Measurements from ENCODE around the gene SPC24.
A peak's percentile ranks its signal among the peaks of the same experiment; 100 is the strongest.
"Not testable (repeated sequence)": the region's sequence is repeated elsewhere in the genome, so short reads cannot be mapped to it uniquely, and the experiment has no call there.

Gene SPC24

GRCh38 chr19:11164879-11165406, 9.4 kb upstream of the SPC24 start:
- Mint-ChIP-seq H3K4me3 (no peak overlapping the region), H3K4me1 (no peaks in the 10 kb centered on the region), H3K36me3 (no peaks in the 10 kb centered on the region), H3K27ac (no peak overlapping the region), H3K9me3 (no peaks in the 10 kb centered on the region), H3K27me3 (peaks cover 31% of the 10 kb centered on the region)
- CTCF ChIA-PET, result no interaction called here
- no peak for DNase-seq

- Mint-ChIP-seq H3K9me3 (no peaks in the 10 kb centered on the region), H3K36me3 (no peaks in the 10 kb centered on the region), H3K4me1 (no peaks in the 10 kb centered on the region), H3K4me3 (no peak overlapping the region), H3K27ac (no peak overlapping the region), H3K27me3 (peaks cover 36% of the 10 kb centered on the region)
- DNase-seq, result no peak
- CTCF ChIA-PET, result no interaction called here
Measured at GRCh38 chr19:11164296-11164695, 8.7 kb upstream of the SPC24 start.

GRCh38 chr19:11160440-11160768, 4.8 kb upstream of the SPC24 start:
- H3K4me1 Mint-ChIP-seq, result peaks cover 16% of the 10 kb centered on the region
- peaks cover 35% of the 10 kb centered on the region for H3K27me3 Mint-ChIP-seq
- H3K36me3 Mint-ChIP-seq, H3K9me3 Mint-ChIP-seq, H3K4me3 Mint-ChIP-seq, DNase-seq, H3K27ac Mint-ChIP-seq, CTCF ChIA-PET: not testable (repeated sequence)

GRCh38 chr19:11159598-11160439, 4.2 kb upstream of the SPC24 start:
- CTCF ChIA-PET, result no interaction called here
- Mint-ChIP-seq H3K27me3 (peaks cover 31% of the 10 kb centered on the region), H3K27ac (no peak overlapping the region), H3K4me3 (no peak overlapping the region), H3K36me3 (peaks cover 2% of the 10 kb centered on the region), H3K9me3 (no peaks in the 10 kb centered on the region), H3K4me1 (peaks cover 18% of the 10 kb centered on the region)
- DNase-seq, result no peak

- H3K36me3 Mint-ChIP-seq, result peaks cover 18% of the 10 kb centered on the region
- peak overlapping the region; percentile 91 for H3K4me3 Mint-ChIP-seq
- peaks cover 16% of the 10 kb centered on the region for H3K27me3 Mint-ChIP-seq
- H3K27ac Mint-ChIP-seq, result peak overlapping the region; percentile 78
- peaks cover 42% of the 10 kb centered on the region for H3K4me1 Mint-ChIP-seq
- DNase-seq, result no peak
- CTCF ChIA-PET, result interaction anchor here (0.9 to 2.2 kb wide), 3 partner anchors 14 to 29 kb away, joined by 3 to 8 read pairs (median 7); no protein-coding TSS in a partner anchor
- no peaks in the 10 kb centered on the region for H3K9me3 Mint-ChIP-seq
Measured at GRCh38 chr19:11154683-11155047, 917 bp downstream of the SPC24 start.

GRCh38 chr19:11152318-11153062, 3.1 kb downstream of the SPC24 start:
- peaks cover 30% of the 10 kb centered on the region for H3K36me3 Mint-ChIP-seq

GRCh38 chr19:11151181-11151580, 4.4 kb downstream of the SPC24 start:
- Mint-ChIP-seq H3K9me3 (no peaks in the 10 kb centered on the region), H3K27me3 (no peaks in the 10 kb centered on the region), H3K4me3 (no peak overlapping the region), H3K36me3 (peaks cover 40% of the 10 kb centered on the region), H3K4me1 (peaks cover 34% of the 10 kb centered on the region), H3K27ac (peak overlapping the region; percentile 55)
- CTCF ChIA-PET, result no interaction called here
- no peak for DNase-seq

More at GRCh38 chr19:11152318-11153062, 3.1 kb downstream of the SPC24 start:
- Mint-ChIP-seq H3K27ac (peak overlapping the region; percentile 55), H3K4me3 (no peak overlapping the region), H3K4me1 (peaks cover 42% of the 10 kb centered on the region), H3K27me3 (no peaks in the 10 kb centered on the region), H3K9me3 (no peaks in the 10 kb centered on the region)
- CTCF ChIA-PET, result interaction anchor here (0.6 kb wide), 2 partner anchors 20 to 35 kb away, joined by 3 read pairs; no protein-coding TSS in a partner anchor
- no peak for DNase-seq

GRCh38 chr19:11148001-11148400, 7.6 kb downstream of the SPC24 start:
- Mint-ChIP-seq H3K27me3 (no peaks in the 10 kb centered on the region), H3K4me1 (peaks cover 18% of the 10 kb centered on the region), H3K4me3 (no peak overlapping the region), H3K9me3 (no peaks in the 10 kb centered on the region), H3K27ac (no peak overlapping the region), H3K36me3 (peaks cover 45% of the 10 kb centered on the region)
- CTCF ChIA-PET, result no interaction called here
- no peak for DNase-seq

- DNase-seq, result no peak
- Mint-ChIP-seq H3K27me3 (no peaks in the 10 kb centered on the region), H3K4me3 (no peak overlapping the region), H3K4me1 (peaks cover 10% of the 10 kb centered on the region), H3K36me3 (peaks cover 35% of the 10 kb centered on the region), H3K27ac (no peak overlapping the region), H3K9me3 (no peaks in the 10 kb centered on the region)
- CTCF ChIA-PET, result interaction anchor here (1.3 kb wide), 1 partner anchor 19 kb away, joined by 4 read pairs; no protein-coding TSS in a partner anchor
Measured at GRCh38 chr19:11145536-11145924, 10.1 kb downstream of the SPC24 start.

- H3K4me1 Mint-ChIP-seq, result peaks cover 20% of the 10 kb centered on the region
Measured at GRCh38 chr19:11142528-11143171, 12.9 kb downstream of the SPC24 start.

GRCh38 chr19:11141937-11142527, 13.6 kb downstream of the SPC24 start:
- H3K36me3 Mint-ChIP-seq, result peaks cover 19% of the 10 kb centered on the region
- no peaks in the 10 kb centered on the region for H3K9me3 Mint-ChIP-seq
- peaks cover 26% of the 10 kb centered on the region for H3K4me1 Mint-ChIP-seq
- H3K4me3 Mint-ChIP-seq, result no peak overlapping the region
- no peak for DNase-seq
- peaks cover 14% of the 10 kb centered on the region for H3K27me3 Mint-ChIP-seq
- CTCF ChIA-PET, result no interaction called here
- H3K27ac Mint-ChIP-seq, result no peak overlapping the region

More at GRCh38 chr19:11142528-11143171, 12.9 kb downstream of the SPC24 start:
- CTCF ChIA-PET, result no interaction called here
- DNase-seq, result no peak
- Mint-ChIP-seq H3K27ac (peak overlapping the region; percentile 45), H3K4me3 (no peak overlapping the region), H3K9me3 (no peaks in the 10 kb centered on the region), H3K27me3 (peaks cover 11% of the 10 kb centered on the region), H3K36me3 (peaks cover 23% of the 10 kb centered on the region)

- Mint-ChIP-seq H3K27me3 (peaks cover 14% of the 10 kb centered on the region), H3K4me3 (no peak overlapping the region), H3K4me1 (peaks cover 32% of the 10 kb centered on the region), H3K36me3 (peaks cover 9% of the 10 kb centered on the region), H3K9me3 (no peaks in the 10 kb centered on the region), H3K27ac (no peak overlapping the region)
- no peak for DNase-seq
- CTCF ChIA-PET, result interaction anchor here (0.7 kb wide), 1 partner anchor 14 kb away, joined by 3 read pairs; no protein-coding TSS in a partner anchor
Measured at GRCh38 chr19:11140896-11141295, 14.7 kb downstream of the SPC24 start.

- not testable (repeated sequence) for H3K36me3 Mint-ChIP-seq
- CTCF ChIA-PET, result interaction anchor here (0.7 kb wide), 1 partner anchor 15 kb away, joined by 3 read pairs; no protein-coding TSS in a partner anchor
Measured at GRCh38 chr19:11140023-11140538, 15.5 kb downstream of the SPC24 start.

More at GRCh38 chr19:11140023-11140538, 15.5 kb downstream of the SPC24 start:
- H3K27me3 Mint-ChIP-seq, result peaks cover 14% of the 10 kb centered on the region
- not testable (repeated sequence) for DNase-seq, H3K4me3 Mint-ChIP-seq, H3K27ac Mint-ChIP-seq, H3K9me3 Mint-ChIP-seq
- peaks cover 32% of the 10 kb centered on the region for H3K4me1 Mint-ChIP-seq

Data from activated naive CD4-positive, alpha-beta T cell treated with anti-CD3 and anti-CD28 coated beads, Interleukin-2, amount 10 ng/mL, durations not matched to agents 7 days and 5 days (primary cell).